Activated CD4-positive, alpha-beta T cell treated with anti-CD3 and anti-CD28 coated beads for 24 hours (primary cell): ENCODE measurements around the gene DGKD.
"Not testable (repeated sequence)": the region's sequence is repeated elsewhere in the genome, so short reads cannot be mapped to it uniquely, and the experiment has no call there.

Experiments used
- DNase-seq, 2 donors: peaks; one replicate each; pipeline ENCODE4 v3.0.0-alpha.2; 2020; ENCODE audit warnings: low read depth in 2 of 2

Gene DGKD

DNA sequence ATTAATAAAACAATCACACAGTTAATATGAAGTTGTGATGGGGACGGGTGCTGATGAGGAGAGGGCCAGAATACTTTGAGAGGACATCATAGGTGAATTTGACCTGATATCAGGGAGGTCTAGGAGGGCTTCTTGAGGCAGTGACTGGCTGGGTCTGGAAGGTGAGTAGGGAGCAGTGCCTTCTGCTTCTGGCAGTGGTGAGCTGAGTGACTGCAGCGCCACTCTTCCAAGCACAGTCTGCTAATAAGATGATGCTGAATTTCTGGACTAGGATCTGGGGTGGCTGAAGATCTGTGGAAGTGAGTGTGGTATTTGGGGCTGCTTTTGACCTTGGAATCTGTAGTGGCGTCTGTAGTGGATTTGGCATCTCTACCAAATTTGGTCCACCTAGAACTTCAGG is 5.5 kb downstream of the DGKD start:
- DNase-seq = no peak

DNA sequence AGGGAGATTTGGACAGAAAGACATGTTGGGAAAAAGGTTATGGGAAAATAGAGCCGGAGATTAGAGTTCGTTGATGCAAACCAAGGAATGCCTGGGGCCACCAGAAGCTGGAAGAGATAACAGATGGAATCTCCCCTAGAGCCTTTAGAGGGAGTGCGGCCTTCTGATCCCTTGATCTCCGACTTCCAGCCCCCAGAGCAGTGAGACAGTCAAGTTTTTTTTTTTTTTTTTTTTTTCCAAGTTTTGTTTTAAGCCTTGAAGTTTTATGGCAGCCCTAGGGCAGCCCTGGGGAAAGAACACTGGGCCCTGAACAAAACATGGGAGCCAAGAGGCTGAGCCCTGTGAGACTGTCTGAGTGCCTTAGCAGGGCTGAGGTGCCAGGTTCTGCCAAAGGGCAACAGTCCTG is 6.5 kb downstream of the DGKD start:
- DNase-seq = no peak

DNA sequence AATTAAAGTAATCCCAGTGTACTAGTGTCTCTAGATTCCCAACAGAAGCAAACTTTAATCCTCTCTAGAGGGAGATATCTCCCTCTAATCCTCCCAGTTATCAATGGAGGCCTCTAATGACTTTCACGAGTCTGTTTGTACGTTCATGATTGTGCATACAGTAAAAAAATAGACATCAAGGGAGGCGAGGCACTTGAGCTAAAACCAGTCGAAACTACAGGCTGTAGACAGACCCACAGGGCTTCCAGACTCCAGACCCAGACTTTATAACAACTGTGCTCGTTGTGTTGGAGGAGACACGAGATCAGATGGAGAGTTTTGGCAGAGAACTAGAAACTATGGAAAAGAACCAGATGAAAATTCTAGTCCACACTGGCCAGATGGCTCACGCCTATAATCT is 7.0 kb downstream of the DGKD start:
- DNase-seq = no peak

DNA sequence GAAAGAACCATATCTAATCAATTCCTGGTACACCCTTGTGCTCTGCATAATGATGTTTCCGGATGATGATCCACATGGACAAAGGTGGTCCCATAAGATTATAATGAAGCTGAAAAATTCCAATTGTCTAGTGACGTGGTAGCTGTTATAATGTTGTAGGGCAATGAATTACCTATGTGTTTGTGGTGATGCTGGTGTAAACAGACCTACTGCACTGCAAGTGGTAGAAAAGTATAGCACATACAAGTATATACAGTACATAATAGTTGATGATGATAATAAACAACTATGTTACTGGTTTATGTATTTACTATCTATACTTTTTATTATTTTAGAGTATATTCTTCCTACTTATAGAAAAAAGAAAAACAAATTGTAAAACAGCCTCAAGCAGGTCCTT is 8.4 kb downstream of the DGKD start:
- DNase-seq = no peak

DNA sequence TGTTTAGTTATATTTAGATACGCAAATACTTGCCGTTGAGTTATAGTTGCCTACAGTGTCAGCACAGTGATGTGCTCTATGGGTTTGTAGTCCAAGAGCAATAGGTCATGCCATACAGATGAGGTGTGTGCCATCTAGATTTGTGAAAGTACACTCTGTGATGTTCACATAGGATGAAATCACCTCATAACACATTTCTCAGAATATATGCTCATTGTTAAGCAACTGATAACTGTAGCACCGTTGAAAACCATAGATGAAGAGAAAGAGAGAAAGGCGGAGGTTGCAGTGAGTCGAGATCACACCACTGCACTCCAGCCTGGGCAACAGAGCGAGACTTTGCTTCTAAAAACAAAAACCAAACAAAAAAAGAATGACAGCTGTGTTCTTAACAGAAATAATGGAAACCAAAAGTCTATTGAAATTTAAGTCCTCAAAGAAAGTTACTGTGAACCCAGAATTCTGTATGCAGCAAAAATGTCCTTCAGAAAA is 9.5 kb downstream of the DGKD start:
- DNase-seq = no peak

DNA sequence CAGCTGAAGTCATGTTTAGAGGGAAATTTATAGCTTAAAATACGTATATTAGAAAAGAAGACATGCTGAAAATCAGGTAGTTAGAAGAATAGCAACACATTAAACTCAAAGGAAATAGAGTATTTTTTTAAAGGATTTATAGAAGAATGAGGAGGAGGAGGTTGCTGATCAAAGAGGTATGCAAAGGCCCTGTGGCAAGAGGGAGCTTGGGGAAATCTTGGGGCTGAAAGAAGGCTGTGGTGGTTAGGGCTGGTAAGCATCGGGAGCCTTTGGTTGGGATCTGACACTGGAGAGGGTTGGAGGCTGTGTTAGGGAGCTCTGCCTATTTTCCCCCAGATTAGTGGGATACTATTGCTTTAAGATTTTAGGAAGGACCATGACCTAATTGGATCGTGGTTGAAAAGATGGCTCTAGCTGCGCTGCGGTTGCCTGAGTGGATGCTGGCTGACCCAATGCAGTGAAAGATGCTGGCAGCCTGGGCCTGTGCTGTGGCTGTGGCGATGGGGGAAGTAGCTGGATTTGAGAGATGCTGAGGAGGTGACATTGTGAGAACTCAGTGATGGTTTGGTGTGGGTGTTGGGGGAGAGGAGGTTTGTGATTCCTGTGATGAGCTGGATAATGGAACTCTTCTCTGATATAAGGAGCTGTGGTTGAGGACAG is 11.7 kb downstream of the DGKD start:
- no peak for DNase-seq

DNA sequence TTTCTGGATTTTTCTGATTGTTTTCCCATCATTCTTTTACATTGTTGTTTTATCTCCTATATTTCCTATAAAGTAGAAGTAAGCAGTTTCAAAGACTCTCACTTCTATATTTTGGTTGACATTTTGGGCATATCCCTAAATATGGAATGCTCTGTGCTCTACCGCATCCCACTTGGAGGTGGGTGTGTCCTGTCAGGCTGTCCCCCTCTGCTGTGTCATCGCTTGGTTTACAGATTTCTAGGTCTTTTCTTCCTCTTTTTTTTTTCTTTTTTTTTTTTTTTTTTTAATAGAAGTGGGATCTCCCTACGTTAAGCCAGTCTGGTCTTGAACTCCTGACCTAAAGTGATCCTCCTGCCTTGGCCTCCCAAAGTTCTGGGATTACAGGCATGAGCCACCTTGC is 13.3 kb downstream of the DGKD start:
- DNase-seq = no peak

DNA sequence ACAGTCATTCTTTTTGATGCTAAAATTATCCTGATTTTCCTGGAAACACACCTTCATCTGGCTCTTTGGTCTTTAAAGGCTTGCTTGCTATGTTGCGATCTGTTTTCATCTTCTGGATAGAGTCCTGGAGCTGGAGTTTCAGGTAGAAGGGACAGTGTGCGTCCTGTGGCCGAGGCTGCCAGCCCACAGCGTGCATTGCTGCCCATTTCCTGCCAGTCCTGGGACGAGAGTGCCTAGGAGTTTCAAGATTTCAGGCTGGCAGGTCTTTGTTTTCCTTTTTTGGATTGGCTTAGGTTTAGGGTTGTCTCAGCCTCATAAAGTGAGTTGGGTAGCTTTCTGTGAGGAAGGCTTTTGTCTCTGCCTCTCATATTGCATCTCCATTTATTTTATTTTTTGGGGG is 14.5 kb downstream of the DGKD start:
- no peak for DNase-seq

DNA sequence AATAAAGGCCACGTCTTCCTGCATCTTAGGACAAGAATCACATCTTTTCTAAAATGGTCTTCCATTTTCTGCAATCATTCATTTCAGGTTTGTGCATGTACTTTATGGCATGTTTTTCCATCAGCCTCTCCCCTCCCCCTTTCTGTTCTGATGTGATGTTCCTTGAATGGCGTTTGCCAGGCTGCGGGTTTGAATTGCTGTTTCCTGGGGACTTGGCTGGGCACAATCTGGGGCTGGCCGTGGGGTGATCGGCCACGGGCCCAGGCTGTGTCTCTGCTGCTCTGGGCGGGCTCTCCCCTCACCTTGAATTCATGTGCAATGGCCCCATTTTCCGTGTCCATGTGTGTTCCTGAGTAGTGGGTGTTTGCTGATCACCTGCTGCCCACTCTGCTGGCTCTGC is 15.2 kb downstream of the DGKD start:
- no peak for DNase-seq

DNA sequence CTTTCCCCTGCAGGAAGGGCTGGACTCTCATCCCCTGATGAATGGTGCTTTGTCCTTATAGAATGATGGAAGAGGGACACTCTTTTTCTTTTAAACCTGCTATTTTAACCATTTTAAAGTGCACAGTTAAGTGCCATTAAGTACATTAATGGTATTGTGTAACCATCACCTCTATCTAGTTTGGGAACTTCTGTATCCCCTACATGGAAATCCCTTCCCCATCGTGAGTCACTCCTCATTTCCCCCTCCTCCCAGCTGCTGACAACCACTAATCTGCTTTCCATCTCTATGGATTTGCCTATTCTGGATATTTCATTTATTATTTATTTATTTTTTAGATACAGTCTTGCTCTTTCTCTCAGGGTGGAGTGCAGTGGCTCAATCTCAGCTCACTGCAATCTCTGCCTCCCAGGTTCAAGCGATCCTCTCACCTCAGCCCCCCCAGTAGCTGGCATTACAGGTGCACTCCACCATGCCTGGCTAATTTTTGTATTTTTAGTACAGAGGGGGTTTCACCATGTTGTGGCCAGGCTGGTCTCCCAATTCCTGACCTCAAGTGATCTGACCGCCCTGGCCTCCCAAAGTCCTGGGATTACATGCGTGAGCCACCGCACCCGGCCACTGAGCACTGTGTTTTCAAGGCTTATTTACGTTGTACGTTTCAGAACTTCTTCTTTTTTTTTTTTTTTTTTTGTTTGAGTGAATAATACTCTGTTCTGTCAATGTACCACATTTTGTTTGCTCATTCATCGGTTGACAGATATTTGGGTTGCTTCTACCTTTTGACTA is 15.8 kb downstream of the DGKD start:
- DNase-seq = no peak

DNA sequence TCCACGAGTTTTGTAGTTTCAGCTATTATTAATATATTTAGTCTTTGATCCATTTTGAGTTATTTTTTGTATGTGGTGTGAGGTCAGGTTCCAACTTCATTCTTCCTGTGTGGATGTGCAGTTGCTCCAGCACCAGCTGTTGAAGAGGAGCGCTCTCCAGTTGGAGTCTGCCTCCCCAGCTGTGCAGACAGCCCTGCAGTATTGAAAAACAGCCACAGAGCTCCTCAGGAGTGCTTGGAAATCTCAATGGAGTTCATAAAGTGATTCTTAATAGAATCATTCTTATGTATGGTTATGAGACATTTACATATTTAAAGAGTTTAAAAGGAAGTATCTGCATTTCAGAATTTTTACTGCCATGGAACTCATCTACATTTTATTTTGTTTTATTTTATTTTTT is 17.3 kb downstream of the DGKD start:
- no peak for DNase-seq

DNA sequence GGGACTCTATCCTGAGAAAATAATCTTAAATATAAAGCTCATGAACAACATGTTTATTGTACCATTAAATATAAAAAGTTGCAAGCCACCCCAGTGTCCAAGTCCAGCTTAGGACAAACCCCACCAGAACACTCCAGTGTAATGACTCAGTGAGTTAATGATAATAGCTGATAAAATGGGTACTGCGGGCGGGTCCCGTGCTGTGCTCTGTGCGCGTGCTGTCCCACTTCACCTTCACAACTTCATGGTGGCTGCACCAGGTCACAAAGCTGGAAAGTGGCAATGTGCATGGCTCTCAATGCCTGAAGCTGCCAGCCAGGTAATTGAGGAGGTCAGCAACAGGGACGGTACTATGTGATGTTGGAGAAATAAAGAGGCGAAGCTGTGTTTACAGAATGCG is 18.6 kb downstream of the DGKD start:
- DNase-seq = no peak

DNA sequence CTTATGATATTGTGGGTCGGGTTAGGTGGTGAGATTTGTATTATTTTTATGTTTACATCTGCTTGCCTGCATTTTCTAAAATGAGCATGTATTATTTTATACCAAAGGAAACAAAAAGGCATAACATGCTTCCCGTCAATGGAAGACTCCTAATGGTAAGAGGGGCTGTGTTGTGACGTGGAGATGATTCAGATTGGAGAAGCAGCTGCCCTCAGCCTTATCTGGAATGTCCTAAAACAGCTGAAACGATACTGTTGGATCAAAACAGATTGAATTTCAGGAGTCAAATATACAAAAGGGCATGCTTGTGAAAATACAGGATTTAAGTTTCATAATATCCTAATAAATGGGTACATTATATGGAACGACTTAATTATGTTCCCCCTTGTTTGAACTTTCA is 19.0 kb downstream of the DGKD start:
- DNase-seq = no peak

DNA sequence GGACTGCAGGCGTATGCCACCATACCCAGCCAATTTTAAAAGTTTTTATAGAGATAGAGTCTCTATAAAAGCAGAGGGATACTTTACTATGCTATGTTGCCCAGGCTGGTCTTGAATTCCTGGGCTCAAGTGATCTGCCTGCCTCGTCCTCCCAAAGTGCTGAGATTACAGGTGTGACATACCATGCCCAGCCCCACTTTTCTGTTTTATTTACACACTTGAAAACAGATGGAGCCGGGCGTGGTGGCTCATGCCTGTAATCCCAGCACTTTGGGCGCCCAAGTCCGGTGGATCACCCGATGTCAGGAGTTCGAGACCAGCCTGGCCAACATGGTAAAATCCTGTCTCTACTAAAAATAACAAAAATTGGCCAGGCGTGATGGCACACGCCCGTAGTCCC is 20.5 kb downstream of the DGKD start:
- not testable (repeated sequence) for DNase-seq

DNA sequence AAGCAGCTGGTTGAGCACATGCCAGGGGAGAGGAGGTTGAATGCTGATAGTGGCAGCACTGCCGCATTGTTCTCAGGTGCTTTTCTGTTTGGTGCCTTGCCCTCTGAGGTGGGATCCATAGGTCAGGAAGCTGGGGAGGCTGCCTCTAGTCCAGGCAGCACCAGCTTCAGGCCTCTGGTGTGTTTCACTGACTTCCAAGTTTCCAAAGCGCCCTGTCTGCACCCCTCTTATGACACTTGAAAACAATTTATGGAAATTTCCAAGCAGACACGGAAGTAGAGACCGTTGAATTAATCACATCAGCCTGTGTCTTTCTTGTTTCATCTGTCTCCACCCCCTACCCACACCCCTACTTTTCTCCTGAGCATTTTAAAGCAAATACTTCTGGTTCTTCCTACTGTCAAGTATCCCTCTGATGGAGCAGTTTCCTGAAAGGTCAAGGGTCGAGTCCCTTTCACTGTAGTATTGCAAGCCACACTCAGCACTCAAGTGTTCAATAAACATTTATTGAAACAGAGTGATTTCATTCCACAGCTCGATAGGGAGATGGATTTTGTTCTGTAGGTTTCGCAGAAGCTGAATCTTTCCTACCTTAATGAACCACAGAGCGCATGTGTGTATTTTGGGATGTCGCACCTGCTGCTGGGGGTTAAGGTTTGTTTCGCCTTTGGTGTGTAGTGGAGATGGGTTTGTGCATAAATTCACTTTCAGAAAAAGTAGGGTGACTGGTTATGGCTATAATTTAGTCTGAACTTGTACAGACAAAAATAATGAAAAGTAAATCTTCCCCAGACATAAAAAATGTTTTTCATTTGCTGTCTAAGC is 21.4 kb downstream of the DGKD start:
- DNase-seq = no peak

DNA sequence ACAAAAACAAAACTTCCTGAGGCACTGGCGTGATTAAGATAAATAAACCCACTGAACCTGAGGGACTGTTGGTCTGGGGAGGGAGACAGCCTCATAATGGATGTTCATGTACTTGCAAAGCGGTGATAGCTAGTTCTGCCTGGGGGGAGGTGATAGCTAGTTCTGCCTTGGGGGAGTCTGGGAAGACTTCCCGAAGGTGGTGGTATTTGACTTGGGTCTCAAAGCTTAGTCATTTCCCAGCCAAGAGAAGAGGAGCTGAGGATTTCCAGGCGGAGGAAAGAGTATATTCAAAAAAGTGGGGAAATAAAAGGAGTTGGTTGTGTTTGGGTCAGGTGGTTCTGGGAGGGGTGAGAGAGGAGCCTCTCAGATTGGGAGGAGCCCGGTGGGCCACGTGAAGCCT is 24.7 kb downstream of the DGKD start:
- DNase-seq = no peak

DNA sequence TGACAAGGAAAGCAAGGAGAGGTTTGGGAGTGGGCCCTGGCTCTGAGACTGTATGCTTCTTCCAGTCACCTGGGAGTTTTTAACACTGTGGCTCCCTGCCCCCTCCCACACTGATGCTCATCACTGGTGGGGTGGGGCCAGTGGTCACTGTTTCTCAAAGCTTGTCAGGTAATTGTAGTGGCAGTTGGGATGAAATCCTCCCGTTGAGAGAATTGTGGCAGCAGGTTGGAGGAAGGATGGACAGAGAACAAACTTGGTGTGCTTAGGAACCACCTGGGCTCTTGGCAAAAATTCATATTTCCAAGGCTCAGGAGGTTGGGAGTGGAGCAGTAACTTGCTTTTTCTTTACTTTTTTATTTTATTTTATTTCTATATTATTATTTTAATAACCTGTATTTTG is 25.1 kb downstream of the DGKD start:
- DNase-seq = no peak

DNA sequence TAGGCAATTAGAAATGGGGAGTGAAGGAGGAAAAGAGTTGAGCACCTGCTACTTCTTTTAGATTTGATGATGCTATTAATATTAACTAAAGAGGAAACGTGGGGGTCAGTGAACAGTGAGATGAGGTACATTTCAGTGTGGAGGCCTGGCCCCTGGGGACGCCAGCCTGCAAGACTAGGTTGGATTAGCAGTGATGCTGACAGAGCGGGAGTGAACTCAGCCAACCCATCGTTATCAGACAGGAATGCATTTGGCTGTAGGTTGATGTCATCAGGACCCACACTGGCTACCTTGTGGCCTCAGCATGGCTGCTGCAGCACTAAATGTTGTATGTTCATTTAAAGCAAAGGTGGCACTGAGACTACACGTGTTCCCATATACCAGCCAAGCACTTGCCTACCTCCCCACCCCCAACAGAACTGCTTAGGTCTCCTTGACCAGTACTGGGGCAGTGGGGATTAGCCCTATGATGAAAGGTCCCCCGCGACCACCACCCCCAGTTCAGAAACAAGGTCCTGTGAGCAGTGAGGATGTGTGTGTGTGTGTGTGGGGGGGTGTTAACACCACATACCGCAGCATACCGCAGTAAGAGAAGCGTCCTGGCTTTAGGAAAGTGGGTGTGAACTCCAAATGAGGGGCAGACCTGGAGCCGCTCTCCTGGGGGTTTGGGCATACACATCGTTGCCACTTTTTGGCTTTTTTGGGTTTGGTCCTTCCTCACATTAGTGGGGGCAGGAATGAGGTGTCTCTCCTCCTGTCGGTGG is 26.0 kb downstream of the DGKD start:
- no peak for DNase-seq

DNA sequence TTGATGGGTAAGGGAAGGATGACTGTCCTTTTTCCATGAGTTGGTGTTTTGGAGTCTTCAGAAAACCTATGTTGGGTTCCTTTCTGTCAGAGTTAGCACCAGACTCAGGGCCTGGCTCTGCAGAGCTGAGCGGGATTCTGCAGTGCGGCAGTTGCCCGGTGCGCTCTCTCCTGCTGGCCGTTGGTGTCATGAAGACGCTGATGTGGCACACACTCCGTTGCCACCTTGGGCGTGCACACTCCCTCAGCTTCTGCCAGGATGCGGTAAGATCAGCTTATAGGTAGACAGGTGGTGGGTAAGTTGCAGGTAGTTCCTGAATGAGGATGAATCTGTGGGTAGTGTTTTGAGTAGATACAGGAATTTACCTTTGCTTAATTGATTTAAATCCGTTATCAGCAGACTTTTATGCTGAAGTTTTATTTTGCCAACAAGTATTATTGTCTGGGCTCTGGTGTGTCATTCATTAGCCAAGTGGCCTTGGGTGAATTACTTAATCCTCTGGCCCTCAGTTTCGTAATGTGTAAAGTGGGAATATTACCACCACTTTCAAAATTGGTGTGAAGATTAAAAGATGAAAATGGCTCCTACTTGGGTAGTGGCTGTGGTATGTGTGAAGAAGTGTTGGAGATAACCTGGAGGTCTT is 26.8 kb downstream of the DGKD start:
- no peak for DNase-seq

DNA sequence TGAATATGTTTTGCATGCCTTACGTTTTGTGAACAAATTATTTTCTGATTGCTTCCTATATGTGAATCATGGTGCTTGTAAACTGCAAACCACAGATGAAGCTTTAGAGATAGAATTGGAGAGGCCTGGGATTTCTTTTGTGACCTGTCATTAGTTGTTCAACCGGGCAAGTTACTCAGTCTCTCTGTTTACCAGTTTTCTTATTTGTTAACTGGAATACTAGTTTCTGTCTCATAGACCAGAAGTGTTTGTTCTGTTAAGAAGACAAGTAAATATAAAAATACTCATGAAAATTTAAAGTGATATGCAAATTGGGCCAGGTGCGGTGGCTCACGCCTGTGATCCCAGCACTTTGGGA is 27.3 kb downstream of the DGKD start:
- DNase-seq = no peak

DNA sequence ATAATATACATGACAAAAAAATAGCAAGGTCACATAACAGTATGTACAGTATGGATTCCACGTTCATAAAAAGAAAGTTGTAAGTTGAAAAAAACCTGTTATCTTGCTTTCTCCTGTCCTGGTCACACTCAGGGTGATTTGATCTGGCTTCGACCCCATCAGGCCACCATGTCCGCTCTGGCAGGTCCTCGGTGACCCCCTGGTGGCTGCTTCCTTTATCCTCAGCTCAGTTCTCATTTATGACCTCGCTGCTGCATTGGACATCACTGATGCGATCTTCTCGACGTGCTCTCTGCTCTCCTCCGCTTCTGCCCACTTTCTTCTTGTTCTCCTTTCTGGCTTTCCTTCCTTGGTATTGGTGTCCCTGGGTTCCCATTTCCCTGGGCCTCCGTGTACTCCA is 29.7 kb downstream of the DGKD start:
- no peak for DNase-seq
